ENCODE data around the gene COL23A1.
A peak's percentile ranks its signal among the peaks of the same experiment; 100 is the strongest.

The COL23A1 gene

DNA sequence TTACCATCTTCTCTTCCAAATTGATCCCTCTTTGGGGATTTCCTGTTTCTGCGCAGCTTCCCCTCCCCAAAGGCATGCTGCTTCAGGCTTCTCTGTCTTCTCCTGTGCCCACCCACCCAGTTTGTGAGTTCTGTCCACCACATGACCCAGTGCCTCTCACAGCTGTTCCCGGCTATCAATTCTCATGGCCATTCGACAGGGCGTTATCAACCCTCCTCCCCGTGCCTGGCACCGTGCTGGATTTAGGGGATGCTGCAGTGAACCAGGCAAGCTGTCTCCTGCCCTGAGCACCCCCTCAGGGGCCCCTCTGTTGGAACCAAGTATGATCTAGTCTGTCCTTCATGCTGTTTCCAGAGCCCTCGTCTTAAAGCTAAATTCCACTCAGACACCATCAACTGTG is 38.7 kb downstream of the COL23A1 start:
- no peak for TF ChIP-seq ZSCAN30 (tag by site-specific recombination; IDR thresholded peaks at IDR 0.05)
- TF ChIP-seq SALL2 (tag by site-specific recombination; IDR thresholded peaks at IDR 0.05; ENCODE audit: borderline replicate concordance), result no peak
- TF ChIP-seq, protein P1, sequence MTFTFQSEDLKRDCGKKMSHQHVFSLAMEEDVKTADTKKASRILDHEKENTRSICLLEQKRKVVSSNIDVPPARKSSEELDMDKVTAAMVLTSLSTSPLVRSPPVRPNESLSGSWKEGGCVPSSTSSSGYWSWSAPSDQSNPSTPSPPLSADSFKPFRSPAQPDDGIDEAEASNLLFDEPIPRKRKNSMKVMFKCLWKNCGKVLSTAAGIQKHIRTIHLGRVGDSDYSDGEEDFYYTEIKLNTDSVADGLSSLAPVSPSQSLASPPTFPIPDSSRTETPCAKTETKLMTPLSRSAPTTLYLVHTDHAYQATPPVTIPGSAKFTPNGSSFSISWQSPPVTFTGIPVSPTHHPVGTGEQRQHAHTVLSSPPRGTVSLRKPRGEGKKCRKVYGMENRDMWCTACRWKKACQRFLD (tag by site-specific recombination; IDR thresholded peaks at IDR 0.05), result no peak
- no peak for TF ChIP-seq ZNF391 (tag by site-specific recombination; IDR thresholded peaks at IDR 0.05; ENCODE audit: borderline replicate concordance, low read depth)
- TF ChIP-seq ZNF19 (tag by site-specific recombination; IDR thresholded peaks at IDR 0.05; ENCODE audit: low read depth), result no peak
- TF ChIP-seq ZNF426 (tag by site-specific recombination; IDR thresholded peaks at IDR 0.05), result no peak
- no peak for TF ChIP-seq ZNF560 (tag by site-specific recombination; IDR thresholded peaks at IDR 0.05; ENCODE audit: borderline replicate concordance)
- no peak for TF ChIP-seq GLIS1 (tag by site-specific recombination; IDR thresholded peaks at IDR 0.05)
- TF ChIP-seq, protein P2, sequence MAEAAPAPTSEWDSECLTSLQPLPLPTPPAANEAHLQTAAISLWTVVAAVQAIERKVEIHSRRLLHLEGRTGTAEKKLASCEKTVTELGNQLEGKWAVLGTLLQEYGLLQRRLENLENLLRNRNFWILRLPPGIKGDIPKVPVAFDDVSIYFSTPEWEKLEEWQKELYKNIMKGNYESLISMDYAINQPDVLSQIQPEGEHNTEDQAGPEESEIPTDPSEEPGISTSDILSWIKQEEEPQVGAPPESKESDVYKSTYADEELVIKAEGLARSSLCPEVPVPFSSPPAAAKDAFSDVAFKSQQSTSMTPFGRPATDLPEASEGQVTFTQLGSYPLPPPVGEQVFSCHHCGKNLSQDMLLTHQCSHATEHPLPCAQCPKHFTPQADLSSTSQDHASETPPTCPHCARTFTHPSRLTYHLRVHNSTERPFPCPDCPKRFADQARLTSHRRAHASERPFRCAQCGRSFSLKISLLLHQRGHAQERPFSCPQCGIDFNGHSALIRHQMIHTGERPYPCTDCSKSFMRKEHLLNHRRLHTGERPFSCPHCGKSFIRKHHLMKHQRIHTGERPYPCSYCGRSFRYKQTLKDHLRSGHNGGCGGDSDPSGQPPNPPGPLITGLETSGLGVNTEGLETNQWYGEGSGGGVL (tag by site-specific recombination; IDR thresholded peaks at IDR 0.05), result no peak
- TF ChIP-seq ZNF157 (tag by site-specific recombination; IDR thresholded peaks at IDR 0.05), result no peak
- no peak for TF ChIP-seq ZFP41 (tag by site-specific recombination; IDR thresholded peaks at IDR 0.05; ENCODE audit: borderline replicate concordance)
- TF ChIP-seq, protein P3, sequence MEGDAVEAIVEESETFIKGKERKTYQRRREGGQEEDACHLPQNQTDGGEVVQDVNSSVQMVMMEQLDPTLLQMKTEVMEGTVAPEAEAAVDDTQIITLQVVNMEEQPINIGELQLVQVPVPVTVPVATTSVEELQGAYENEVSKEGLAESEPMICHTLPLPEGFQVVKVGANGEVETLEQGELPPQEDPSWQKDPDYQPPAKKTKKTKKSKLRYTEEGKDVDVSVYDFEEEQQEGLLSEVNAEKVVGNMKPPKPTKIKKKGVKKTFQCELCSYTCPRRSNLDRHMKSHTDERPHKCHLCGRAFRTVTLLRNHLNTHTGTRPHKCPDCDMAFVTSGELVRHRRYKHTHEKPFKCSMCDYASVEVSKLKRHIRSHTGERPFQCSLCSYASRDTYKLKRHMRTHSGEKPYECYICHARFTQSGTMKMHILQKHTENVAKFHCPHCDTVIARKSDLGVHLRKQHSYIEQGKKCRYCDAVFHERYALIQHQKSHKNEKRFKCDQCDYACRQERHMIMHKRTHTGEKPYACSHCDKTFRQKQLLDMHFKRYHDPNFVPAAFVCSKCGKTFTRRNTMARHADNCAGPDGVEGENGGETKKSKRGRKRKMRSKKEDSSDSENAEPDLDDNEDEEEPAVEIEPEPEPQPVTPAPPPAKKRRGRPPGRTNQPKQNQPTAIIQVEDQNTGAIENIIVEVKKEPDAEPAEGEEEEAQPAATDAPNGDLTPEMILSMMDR (tag by site-specific recombination; IDR thresholded peaks at IDR 0.05), result no peak
- TF ChIP-seq, protein P4, sequence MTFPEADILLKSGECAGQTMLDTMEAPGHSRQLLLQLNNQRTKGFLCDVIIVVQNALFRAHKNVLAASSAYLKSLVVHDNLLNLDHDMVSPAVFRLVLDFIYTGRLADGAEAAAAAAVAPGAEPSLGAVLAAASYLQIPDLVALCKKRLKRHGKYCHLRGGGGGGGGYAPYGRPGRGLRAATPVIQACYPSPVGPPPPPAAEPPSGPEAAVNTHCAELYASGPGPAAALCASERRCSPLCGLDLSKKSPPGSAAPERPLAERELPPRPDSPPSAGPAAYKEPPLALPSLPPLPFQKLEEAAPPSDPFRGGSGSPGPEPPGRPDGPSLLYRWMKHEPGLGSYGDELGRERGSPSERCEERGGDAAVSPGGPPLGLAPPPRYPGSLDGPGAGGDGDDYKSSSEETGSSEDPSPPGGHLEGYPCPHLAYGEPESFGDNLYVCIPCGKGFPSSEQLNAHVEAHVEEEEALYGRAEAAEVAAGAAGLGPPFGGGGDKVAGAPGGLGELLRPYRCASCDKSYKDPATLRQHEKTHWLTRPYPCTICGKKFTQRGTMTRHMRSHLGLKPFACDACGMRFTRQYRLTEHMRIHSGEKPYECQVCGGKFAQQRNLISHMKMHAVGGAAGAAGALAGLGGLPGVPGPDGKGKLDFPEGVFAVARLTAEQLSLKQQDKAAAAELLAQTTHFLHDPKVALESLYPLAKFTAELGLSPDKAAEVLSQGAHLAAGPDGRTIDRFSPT (tag by site-specific recombination; IDR thresholded peaks at IDR 0.05), result no peak
- no peak for TF ChIP-seq OSR2 (tag by site-specific recombination; IDR thresholded peaks at IDR 0.05)
- TF ChIP-seq ZNF140 (tag by site-specific recombination; IDR thresholded peaks at IDR 0.05), result no peak
- TF ChIP-seq ZNF221 (tag by site-specific recombination; IDR thresholded peaks at IDR 0.05; ENCODE audit: borderline replicate concordance), result no peak
- no peak overlapping the region for H3K4me3 ChIP-seq (ENCODE audit: low read depth, low read length)
- CTCF ChIA-PET, result interaction anchor here (0.6 to 1.9 kb wide), 6 partner anchors 23 to 451 kb away, joined by 3 to 8 read pairs (median 5); no protein-coding TSS in a partner anchor
- H3K9me3 ChIP-seq (ENCODE audit: control insufficient read depth, insufficient read depth, low read depth, low read length), result no peaks in the 10 kb centered on the region
- H3K27ac ChIP-seq (ENCODE audit: extremely low read depth, low read depth, low read length), result no peak overlapping the region
- POLR2A ChIA-PET, result no interaction called here
- H3K36me3 ChIP-seq (ENCODE audit: control insufficient read depth in 2 of 2, insufficient read depth in 1 of 2, low read length in 2 of 2), result no peaks in the 10 kb centered on the region
- H3K4me1 ChIP-seq (ENCODE audit: control insufficient read depth, insufficient read depth, low read length), result no peaks in the 10 kb centered on the region

DNA sequence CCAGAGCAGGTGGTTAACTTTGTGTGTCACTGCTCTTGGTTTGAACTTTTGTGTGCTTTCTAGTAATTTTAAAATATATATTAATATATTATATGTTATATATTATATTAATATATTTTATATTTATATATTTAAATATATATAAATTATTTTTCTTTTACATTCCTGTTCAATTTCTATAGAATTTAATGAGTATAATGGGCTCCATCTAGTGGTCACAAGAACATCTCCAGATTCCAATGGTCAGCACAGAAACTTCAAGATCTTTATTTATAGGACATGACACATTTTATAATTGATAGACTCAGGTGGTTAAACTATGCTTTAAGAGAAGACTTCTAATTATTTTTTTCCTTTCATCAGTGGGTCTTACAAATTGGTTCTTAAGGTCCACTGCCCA is 39.1 kb downstream of the COL23A1 start:
- ChIA-PET CTCF (interaction anchor here (0.6 to 2.0 kb wide), 5 partner anchors 23 to 451 kb away, joined by 3 to 7 read pairs (median 5); no protein-coding TSS in a partner anchor), POLR2A (no interaction called here)
- TF ChIP-seq HOXC10 (CRISPR knock-in tag; IDR thresholded peaks at IDR 0.05) (no peak), ZNF132 (tag by site-specific recombination; IDR thresholded peaks at IDR 0.05; ENCODE audit: borderline replicate concordance) (no peak), IKZF3 (tag by site-specific recombination; IDR thresholded peaks at IDR 0.05) (no peak), ZNF654 (tag by site-specific recombination; IDR thresholded peaks at IDR 0.05; ENCODE audit: low read depth) (0 out of 2 replicates have a peak, but pooled peaks have one; percentile 23), ZEB2 (tag by site-specific recombination; IDR thresholded peaks at IDR 0.05) (no peak), HOXD13 (CRISPR knock-in tag; IDR thresholded peaks at IDR 0.05; ENCODE audit: borderline replicate concordance) (no peak)
- TF ChIP-seq, protein P5, sequence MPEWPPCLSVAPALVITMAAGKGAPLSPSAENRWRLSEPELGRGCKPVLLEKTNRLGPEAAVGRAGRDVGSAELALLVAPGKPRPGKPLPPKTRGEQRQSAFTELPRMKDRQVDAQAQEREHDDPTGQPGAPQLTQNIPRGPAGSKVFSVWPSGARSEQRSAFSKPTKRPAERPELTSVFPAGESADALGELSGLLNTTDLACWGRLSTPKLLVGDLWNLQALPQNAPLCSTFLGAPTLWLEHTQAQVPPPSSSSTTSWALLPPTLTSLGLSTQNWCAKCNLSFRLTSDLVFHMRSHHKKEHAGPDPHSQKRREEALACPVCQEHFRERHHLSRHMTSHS (tag by site-specific recombination; IDR thresholded peaks at IDR 0.05), result no peak
- no peaks in the 10 kb centered on the region for H3K9me3 ChIP-seq (ENCODE audit: control insufficient read depth, insufficient read depth, low read depth, low read length)
- no peaks in the 10 kb centered on the region for H3K4me1 ChIP-seq (ENCODE audit: control insufficient read depth, insufficient read depth, low read length)
- H3K27ac ChIP-seq (ENCODE audit: extremely low read depth, low read depth, low read length), result no peak overlapping the region
- no peak overlapping the region for H3K4me3 ChIP-seq (ENCODE audit: low read depth, low read length)
- no peaks in the 10 kb centered on the region for H3K36me3 ChIP-seq (ENCODE audit: control insufficient read depth in 2 of 2, insufficient read depth in 1 of 2, low read length in 2 of 2)

Data from HEK293 (cell line).